Suppressor macrophage (primary cell): ENCODE measurements around the gene ALK.

Source experiments
- DNase-seq, 4 experiments: peaks; one replicate each; pipeline ENCODE4 v3.0.0-alpha.2; 2020 to 2022

The ALK gene

GRCh38 chr2:29351248-29351647 is 570.1 kb downstream of the ALK start:
- no peak for DNase-seq

GRCh38 chr2:29349316-29350030 is 571.9 kb downstream of the ALK start:
- DNase-seq, result no peak

- no peak for DNase-seq
These were observed 573.5 kb downstream of the ALK start for GRCh38 chr2:29347774-29348461.

- no peak for DNase-seq
These were observed 576.1 kb downstream of the ALK start for GRCh38 chr2:29345236-29345635.

GRCh38 chr2:29343830-29344229 is 577.6 kb downstream of the ALK start:
- DNase-seq, result no peak

GRCh38 chr2:29336341-29337241 is 584.8 kb downstream of the ALK start:
- DNase-seq, result no peak

GRCh38 chr2:29335396-29335795 is 586.0 kb downstream of the ALK start:
- no peak for DNase-seq

GRCh38 chr2:29334706-29335105 is 586.7 kb downstream of the ALK start:
- no peak for DNase-seq

GRCh38 chr2:29332540-29332939 is 588.8 kb downstream of the ALK start:
- DNase-seq, result no peak

GRCh38 chr2:29329899-29330298 is 591.5 kb downstream of the ALK start:
- peak; percentile 23 to 54 (median 38) for DNase-seq

- DNase-seq, result no peak
These were observed 594.5 kb downstream of the ALK start for GRCh38 chr2:29326926-29327325.

- DNase-seq, result no peak
These were observed 595.8 kb downstream of the ALK start for GRCh38 chr2:29325544-29325943.

GRCh38 chr2:29323961-29324360 is 597.4 kb downstream of the ALK start:
- no peak for DNase-seq

- no peak for DNase-seq
These were observed 598.1 kb downstream of the ALK start for GRCh38 chr2:29323301-29323700.

GRCh38 chr2:29322011-29322410 is 599.4 kb downstream of the ALK start:
- DNase-seq, result peak; percentile 22 to 52 (median 46)

GRCh38 chr2:29317801-29318485 is 603.4 kb downstream of the ALK start:
- peak; percentile 41 to 77 (median 70) for DNase-seq

GRCh38 chr2:29317077-29317517 is 604.3 kb downstream of the ALK start:
- DNase-seq, result peak; percentile 78 to 91 (median 85)

GRCh38 chr2:29314816-29315571 is 606.4 kb downstream of the ALK start:
- DNase-seq, result peak; percentile 52 to 76 (median 66)

GRCh38 chr2:29311458-29311857 is 609.9 kb downstream of the ALK start:
- DNase-seq, result no peak

- no peak for DNase-seq
These were observed 610.6 kb downstream of the ALK start for GRCh38 chr2:29310650-29311348.
